Measurements from ENCODE around the gene GJB6. TPM values are rescaled to one million over a fixed set of nuclear protein-coding genes. Genes with fewer than 3 reads are reported as not detected.

GJB6 gene
- total RNA-seq, 5 donors from 2014 or later (not counting 1 experiment from before 2014, with no cell fraction given) = 1.1 to 5.2 (median 2.9) TPM

GRCh38 chr13:20185366-20186056 lies 46.6 kb downstream of the GJB6 start:
- ATAC-seq (replicated peaks in 1 of 4) (no peak), DNase-seq (no peak)
- POLR2A ChIA-PET = interaction anchor here in 1 of 2 donors (0.5 kb wide), 1 partner anchor 104 kb away, joined by 4 read pairs; no protein-coding TSS in a partner anchor
- Histone ChIP-seq H3K4me1 (ENCODE audit: control insufficient read depth in 1 of 2, extremely low read depth in 1 of 2, insufficient read depth in 2 of 2, low read length in 2 of 2) (no peaks in the 10 kb centered on the region), H3K27me3 (replicated peaks in 1 of 2; ENCODE audit: control insufficient read depth in 2 of 2, extremely low read depth in 1 of 2, insufficient read depth in 2 of 2, low read length in 1 of 2) (peaks cover 2 to 6% of the 10 kb centered on the region in 2 experiments), H3K36me3 (ENCODE audit: control insufficient read depth in 2 of 2, extremely low read depth in 1 of 2, insufficient read depth in 1 of 2, low read length in 1 of 2) (no peaks in the 10 kb centered on the region), H3K9me3 (no peaks in the 10 kb centered on the region), H3K27ac (ENCODE audit: low read length) (no peak overlapping the region), H3K4me3 (ENCODE audit: control insufficient read depth in 1 of 2, extremely low read depth in 1 of 2, low read length in 1 of 2) (no peak overlapping the region)
- Mint-ChIP-seq H3K27ac (no peak overlapping the region), H3K27me3 (peaks cover 12 to 17% of the 10 kb centered on the region in 2 donors), H3K4me1 (peaks cover 0 to 2% (median under 1%) of the 10 kb centered on the region in 3 donors), H3K36me3 (no peaks in the 10 kb centered on the region), H3K4me3 (no peak overlapping the region), H3K9me3 (no peaks in the 10 kb centered on the region)
- CTCF ChIA-PET = interaction anchor here (0.6 to 1.7 kb wide), 7 partner anchors 11 to 649 kb away, joined by 3 to 9 read pairs (median 3); no protein-coding TSS in a partner anchor
- WGBS (ENCODE audit: insufficient coverage) = 76% methylated on average over 5 of the region's 12 CpGs

DNA sequence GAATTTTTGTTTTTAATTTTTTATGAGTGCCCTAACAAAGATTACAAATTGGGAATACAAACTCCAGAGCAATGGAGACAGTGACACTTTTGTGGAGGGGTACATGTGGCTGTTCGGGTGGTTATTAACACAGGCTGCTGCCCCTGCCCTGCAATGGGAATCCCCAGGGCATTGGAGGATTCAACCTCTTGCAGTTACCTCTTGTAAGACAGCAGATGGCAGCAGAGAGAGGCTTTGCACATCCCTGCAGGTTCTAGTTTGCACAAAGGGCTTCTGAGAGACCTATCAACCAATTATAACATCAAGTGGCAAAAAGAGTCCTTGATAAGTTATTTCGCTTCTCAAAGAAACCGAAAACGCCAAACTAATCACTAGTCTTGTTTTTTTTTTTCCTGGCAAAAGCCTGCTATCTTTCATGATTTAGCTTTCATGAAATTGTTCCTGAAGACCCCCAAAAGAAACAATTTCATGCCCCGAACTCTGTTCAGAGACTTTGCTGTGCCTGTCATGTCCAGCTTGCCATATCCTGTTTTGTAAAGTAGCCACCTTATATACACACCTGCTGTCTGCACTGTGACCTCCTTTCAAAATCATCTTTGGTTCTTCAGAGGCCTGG lies 49.8 kb downstream of the GJB6 start:
- no peak overlapping the region for H3K27ac Mint-ChIP-seq
- no peaks in the 10 kb centered on the region for H3K36me3 Mint-ChIP-seq
- no peaks in the 10 kb centered on the region for H3K9me3 Mint-ChIP-seq
- peaks cover 0 to 2% (median 0%) of the 10 kb centered on the region in 3 donors for H3K4me1 Mint-ChIP-seq
- CTCF ChIA-PET = interaction anchor here (0.5 to 2.4 kb wide), 12 partner anchors 10 to 757 kb away, joined by 3 to 11 read pairs (median 4); no protein-coding TSS in a partner anchor
- POLR2A ChIA-PET = no interaction called here
- 30% methylated on average over 4 of the region's 5 CpGs for WGBS (ENCODE audit: insufficient coverage)
- peak; percentile 92 to 99 (median 96) for ATAC-seq (replicated peaks in 1 of 4)
- H3K27me3 Mint-ChIP-seq = peaks cover 35 to 39% of the 10 kb centered on the region in 2 donors
- Histone ChIP-seq H3K27me3 (replicated peaks in 1 of 2; ENCODE audit: control insufficient read depth in 2 of 2, extremely low read depth in 1 of 2, insufficient read depth in 2 of 2, low read length in 1 of 2) (peaks cover 4 to 22% of the 10 kb centered on the region in 2 experiments), H3K27ac (ENCODE audit: low read length) (no peak overlapping the region), H3K9me3 (no peaks in the 10 kb centered on the region), H3K4me1 (ENCODE audit: control insufficient read depth in 1 of 2, extremely low read depth in 1 of 2, insufficient read depth in 2 of 2, low read length in 2 of 2) (no peaks in the 10 kb centered on the region), H3K36me3 (ENCODE audit: control insufficient read depth in 2 of 2, extremely low read depth in 1 of 2, insufficient read depth in 1 of 2, low read length in 1 of 2) (no peaks in the 10 kb centered on the region), H3K4me3 (ENCODE audit: control insufficient read depth in 1 of 2, extremely low read depth in 1 of 2, low read length in 1 of 2) (no peak overlapping the region)
- no peak overlapping the region for H3K4me3 Mint-ChIP-seq
- DNase-seq = peak in 29 of 35 experiments; percentile 17 to 86 (median 40)

DNA sequence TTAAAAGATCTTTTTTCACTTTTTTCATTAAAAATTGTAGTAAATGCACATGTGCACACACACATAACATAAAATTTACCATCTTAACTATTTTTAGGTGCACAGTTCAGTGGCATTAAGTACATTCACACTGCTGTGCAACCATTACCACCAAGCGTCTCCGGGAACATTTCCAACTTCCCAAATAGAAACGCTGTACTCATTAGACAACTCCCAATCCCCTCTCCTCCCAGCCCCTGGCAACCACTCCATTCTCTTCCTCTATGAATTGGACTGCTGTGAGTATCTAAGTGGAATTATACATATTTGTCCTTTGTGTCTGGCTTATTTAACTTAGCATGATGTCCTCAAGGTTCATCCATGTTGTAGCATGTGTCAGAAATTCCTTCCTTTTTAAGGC lies 50.9 kb downstream of the GJB6 start:
- H3K36me3 Mint-ChIP-seq = no peaks in the 10 kb centered on the region
- Histone ChIP-seq H3K9me3 (no peaks in the 10 kb centered on the region), H3K36me3 (ENCODE audit: control insufficient read depth in 2 of 2, extremely low read depth in 1 of 2, insufficient read depth in 1 of 2, low read length in 1 of 2) (no peaks in the 10 kb centered on the region), H3K4me3 (ENCODE audit: control insufficient read depth in 1 of 2, extremely low read depth in 1 of 2, low read length in 1 of 2) (no peak overlapping the region), H3K4me1 (ENCODE audit: control insufficient read depth in 1 of 2, extremely low read depth in 1 of 2, insufficient read depth in 2 of 2, low read length in 2 of 2) (no peaks in the 10 kb centered on the region), H3K27ac (ENCODE audit: low read length) (no peak overlapping the region), H3K27me3 (replicated peaks in 1 of 2; ENCODE audit: control insufficient read depth in 2 of 2, extremely low read depth in 1 of 2, insufficient read depth in 2 of 2, low read length in 1 of 2) (peaks cover 7 to 33% of the 10 kb centered on the region in 2 experiments)
- ChIA-PET POLR2A (no interaction called here), CTCF (interaction anchor here in 1 of 2 donors (2.4 kb wide), 1 partner anchor 16 kb away, joined by 11 read pairs; no protein-coding TSS in a partner anchor)
- H3K4me1 Mint-ChIP-seq = peaks cover 0 to 2% (median 0%) of the 10 kb centered on the region in 3 donors
- peaks cover 41 to 48% of the 10 kb centered on the region in 2 donors for H3K27me3 Mint-ChIP-seq
- DNase-seq = no peak
- no peak overlapping the region for H3K4me3 Mint-ChIP-seq
- ATAC-seq (replicated peaks in 1 of 4) = no peak
- no CpG with 5 or more reads among the region's 3 CpGs for WGBS (ENCODE audit: insufficient coverage)
- H3K27ac Mint-ChIP-seq = no peak overlapping the region
- H3K9me3 Mint-ChIP-seq = no peaks in the 10 kb centered on the region

GRCh38 chr13:20178156-20178555 lies 54.0 kb downstream of the GJB6 start:
- Mint-ChIP-seq H3K36me3 (no peaks in the 10 kb centered on the region), H3K4me3 (peak overlapping the region in 1 of 3 donors; percentile 35), H3K9me3 (no peaks in the 10 kb centered on the region), H3K27me3 (peaks cover 62 to 76% of the 10 kb centered on the region in 2 donors), H3K4me1 (peaks cover 6 to 12% (median 10%) of the 10 kb centered on the region in 3 donors), H3K27ac (no peak overlapping the region)
- Histone ChIP-seq H3K9me3 (no peaks in the 10 kb centered on the region), H3K36me3 (ENCODE audit: control insufficient read depth in 2 of 2, extremely low read depth in 1 of 2, insufficient read depth in 1 of 2, low read length in 1 of 2) (no peaks in the 10 kb centered on the region), H3K4me3 (ENCODE audit: control insufficient read depth in 1 of 2, extremely low read depth in 1 of 2, low read length in 1 of 2) (no peak overlapping the region), H3K27ac (ENCODE audit: low read length) (no peak overlapping the region), H3K4me1 (ENCODE audit: control insufficient read depth in 1 of 2, extremely low read depth in 1 of 2, insufficient read depth in 2 of 2, low read length in 2 of 2) (peaks cover 0 to 3% of the 10 kb centered on the region in 2 experiments), H3K27me3 (replicated peaks in 1 of 2; ENCODE audit: control insufficient read depth in 2 of 2, extremely low read depth in 1 of 2, insufficient read depth in 2 of 2, low read length in 1 of 2) (peaks cover 7 to 50% of the 10 kb centered on the region in 2 experiments)
- CTCF ChIA-PET = no interaction called here
- WGBS (ENCODE audit: insufficient coverage) = 65% methylated on average over 5 of the region's 5 CpGs
- POLR2A ChIA-PET = interaction anchor here in 1 of 2 donors (0.5 kb wide), 1 partner anchor 293 kb away, joined by 6 read pairs; no protein-coding TSS in a partner anchor
- ATAC-seq (replicated peaks in 1 of 4) (no peak), DNase-seq (no peak)

DNA sequence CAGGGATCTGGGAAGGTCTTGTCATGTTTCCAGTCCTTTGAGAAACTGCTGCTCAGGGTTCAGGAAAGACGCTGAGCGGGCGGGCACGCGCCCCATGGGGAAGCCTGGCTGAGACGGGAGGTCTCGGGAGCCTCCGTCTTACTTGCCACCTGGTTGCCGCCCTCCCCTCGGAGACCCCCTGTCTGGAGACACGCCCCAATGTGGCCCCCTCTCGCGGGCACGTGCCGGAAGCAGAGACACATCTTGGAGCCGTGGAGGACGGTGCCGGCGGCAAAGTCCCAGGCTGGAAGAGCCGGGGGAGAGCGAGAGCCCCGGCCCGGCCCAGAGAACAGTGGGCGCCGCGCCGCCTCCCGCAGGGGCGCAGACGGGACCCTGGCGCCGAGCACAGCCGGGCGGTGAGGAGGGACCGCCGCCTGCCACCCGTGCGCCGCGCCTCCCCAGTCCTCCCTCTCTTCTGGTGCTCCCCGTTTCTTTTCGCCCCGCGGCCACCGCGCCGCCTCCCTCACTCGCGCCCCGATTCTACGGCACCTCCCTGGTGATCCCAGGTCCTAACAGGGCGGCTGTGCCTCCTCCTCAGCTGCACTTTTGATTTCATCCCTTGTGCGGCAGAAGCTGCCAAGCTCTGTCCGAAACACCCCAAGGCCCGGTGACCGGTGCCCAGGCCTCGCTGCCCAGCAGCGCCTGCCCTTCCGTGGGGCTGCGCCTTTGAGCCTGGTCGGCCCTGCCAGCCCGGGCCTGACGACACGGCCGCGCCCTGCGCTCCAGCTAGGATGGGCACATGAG lies 54.9 kb downstream of the GJB6 start:
- CTCF ChIA-PET = no interaction called here
- POLR2A ChIA-PET = no interaction called here
- no peaks in the 10 kb centered on the region for H3K9me3 Mint-ChIP-seq
- H3K9me3 ChIP-seq = no peaks in the 10 kb centered on the region
- no peak overlapping the region for H3K4me3 Mint-ChIP-seq
- H3K27ac Mint-ChIP-seq = no peak overlapping the region
- H3K36me3 Mint-ChIP-seq = no peaks in the 10 kb centered on the region
- no peak for ATAC-seq (replicated peaks in 1 of 4)
- no peak overlapping the region for H3K4me3 ChIP-seq (ENCODE audit: control insufficient read depth in 1 of 2, extremely low read depth in 1 of 2, low read length in 1 of 2)
- H3K4me1 ChIP-seq (ENCODE audit: control insufficient read depth in 1 of 2, extremely low read depth in 1 of 2, insufficient read depth in 2 of 2, low read length in 2 of 2) = peaks cover 0 to 3% of the 10 kb centered on the region in 2 experiments
- no peak for DNase-seq
- no peak overlapping the region for H3K27ac ChIP-seq (ENCODE audit: low read length)
- H3K27me3 ChIP-seq (replicated peaks in 1 of 2; ENCODE audit: control insufficient read depth in 2 of 2, extremely low read depth in 1 of 2, insufficient read depth in 2 of 2, low read length in 1 of 2) = peaks cover 7 to 50% of the 10 kb centered on the region in 2 experiments
- H3K36me3 ChIP-seq (ENCODE audit: control insufficient read depth in 2 of 2, extremely low read depth in 1 of 2, insufficient read depth in 1 of 2, low read length in 1 of 2) = no peaks in the 10 kb centered on the region
- peaks cover 70 to 85% of the 10 kb centered on the region in 2 donors for H3K27me3 Mint-ChIP-seq
- H3K4me1 Mint-ChIP-seq = peaks cover 6 to 12% (median 10%) of the 10 kb centered on the region in 3 donors
- WGBS (ENCODE audit: insufficient coverage) = 49% methylated on average over 66 of the region's 67 CpGs

All from T-cell (primary cell).